Measurements from ENCODE around the gene FEM1A.
"Not testable (repeated sequence)": the region's sequence is repeated elsewhere in the genome, so short reads cannot be mapped to it uniquely, and the experiment has no call there.

FEM1A gene

GRCh38 chr19:4843647-4843965 is 52.1 kb downstream of the FEM1A start:
- Histone ChIP-seq H3K36me3 (replicated peaks; ENCODE audit: low read depth, low read length) (peaks cover 29% of the 10 kb centered on the region), H3K4me1 (ENCODE audit: low read length) (peaks cover 28% of the 10 kb centered on the region), H3K4me3 (ENCODE audit: low read length) (no peak overlapping the region), H3K27me3 (ENCODE audit: low read depth, low read length) (no peaks in the 10 kb centered on the region), H3K79me2 (ENCODE audit: low read length) (no peaks in the 10 kb centered on the region), H3K9me3 (ENCODE audit: insufficient read depth, low read length) (no peaks in the 10 kb centered on the region), H3K9ac (ENCODE audit: low read length) (no peak overlapping the region), H3K27ac (ENCODE audit: low read length) (no peak overlapping the region), H2AFZ (ENCODE audit: low read depth, low read length) (no peak overlapping the region), H4K20me1 (ENCODE audit: insufficient read depth, low read length) (no peaks in the 10 kb centered on the region), H3K4me2 (ENCODE audit: low read length) (no peak overlapping the region)
- no peak for TF ChIP-seq EZH2phosphoT487 (IDR thresholded peaks at IDR 0.05; ENCODE audit: low read depth)

- no peak for TF ChIP-seq EZH2phosphoT487 (IDR thresholded peaks at IDR 0.05; ENCODE audit: low read depth)
- no peak for TF ChIP-seq CTCF (IDR thresholded peaks at IDR 0.05; ENCODE audit: low read depth, low read length)
- Histone ChIP-seq H3K9me3 (ENCODE audit: insufficient read depth, low read length) (no peaks in the 10 kb centered on the region), H3K79me2 (ENCODE audit: low read length) (no peaks in the 10 kb centered on the region), H3K4me1 (ENCODE audit: low read length) (peaks cover 28% of the 10 kb centered on the region), H3K27ac (ENCODE audit: low read length) (no peak overlapping the region), H3K4me3 (ENCODE audit: low read length) (no peak overlapping the region), H2AFZ (ENCODE audit: low read depth, low read length) (no peak overlapping the region), H3K27me3 (ENCODE audit: low read depth, low read length) (no peaks in the 10 kb centered on the region), H3K9ac (ENCODE audit: low read length) (no peak overlapping the region), H3K36me3 (replicated peaks; ENCODE audit: low read depth, low read length) (peaks cover 20% of the 10 kb centered on the region), H4K20me1 (ENCODE audit: insufficient read depth, low read length) (no peaks in the 10 kb centered on the region), H3K4me2 (ENCODE audit: low read length) (no peak overlapping the region)
These were observed 53.0 kb downstream of the FEM1A start for GRCh38 chr19:4844348-4845179.

DNA sequence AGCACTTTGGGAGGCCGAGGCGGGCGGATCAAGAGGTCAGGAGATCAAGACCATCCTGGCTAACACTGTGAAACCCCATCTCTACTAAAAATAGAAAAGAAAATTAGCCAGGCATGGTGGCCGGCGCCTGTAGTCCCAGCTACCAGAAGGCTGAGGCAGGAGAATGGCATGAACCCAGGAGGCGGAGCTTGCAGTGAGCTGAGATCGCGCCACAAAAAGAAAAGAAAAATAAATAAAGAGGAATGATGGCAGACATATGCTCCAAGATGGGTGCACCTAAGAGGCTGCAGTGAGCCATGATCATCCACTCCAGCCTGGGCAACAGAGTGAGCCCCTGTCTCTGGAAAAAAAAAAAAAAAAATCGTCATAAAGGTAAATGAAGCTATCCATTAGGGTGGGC is 54.4 kb downstream of the FEM1A start:
- not testable (repeated sequence) for H4K20me1 ChIP-seq (ENCODE audit: insufficient read depth, low read length); H3K27me3 ChIP-seq (ENCODE audit: low read depth, low read length); H3K79me2 ChIP-seq (ENCODE audit: low read length); H3K4me2 ChIP-seq (ENCODE audit: low read length); H2AFZ ChIP-seq (ENCODE audit: low read depth, low read length); H3K9ac ChIP-seq (ENCODE audit: low read length); H3K9me3 ChIP-seq (ENCODE audit: insufficient read depth, low read length); H3K27ac ChIP-seq (ENCODE audit: low read length); H3K4me3 ChIP-seq (ENCODE audit: low read length)
- H3K36me3 ChIP-seq (replicated peaks; ENCODE audit: low read depth, low read length) = peaks cover 23% of the 10 kb centered on the region
- peaks cover 27% of the 10 kb centered on the region for H3K4me1 ChIP-seq (ENCODE audit: low read length)

GRCh38 chr19:4847190-4847973 is 55.8 kb downstream of the FEM1A start:
- Histone ChIP-seq H3K79me2 (ENCODE audit: low read length) (no peaks in the 10 kb centered on the region), H3K4me1 (ENCODE audit: low read length) (peaks cover 35% of the 10 kb centered on the region), H3K9ac (ENCODE audit: low read length) (no peak overlapping the region), H3K4me3 (ENCODE audit: low read length) (no peak overlapping the region), H3K27ac (ENCODE audit: low read length) (no peak overlapping the region), H3K9me3 (ENCODE audit: insufficient read depth, low read length) (no peaks in the 10 kb centered on the region), H4K20me1 (ENCODE audit: insufficient read depth, low read length) (no peaks in the 10 kb centered on the region), H3K27me3 (ENCODE audit: low read depth, low read length) (no peaks in the 10 kb centered on the region), H2AFZ (ENCODE audit: low read depth, low read length) (no peak overlapping the region), H3K36me3 (replicated peaks; ENCODE audit: low read depth, low read length) (peaks cover 20% of the 10 kb centered on the region), H3K4me2 (ENCODE audit: low read length) (no peak overlapping the region)
- TF ChIP-seq CTCF (IDR thresholded peaks at IDR 0.05; ENCODE audit: low read depth, low read length) (no peak), EZH2phosphoT487 (IDR thresholded peaks at IDR 0.05; ENCODE audit: low read depth) (no peak)

GRCh38 chr19:4849019-4849418 is 57.5 kb downstream of the FEM1A start:
- H3K79me2 ChIP-seq (ENCODE audit: low read length) = no peaks in the 10 kb centered on the region
- H3K9me3 ChIP-seq (ENCODE audit: insufficient read depth, low read length) = no peaks in the 10 kb centered on the region
- no peak overlapping the region for H3K4me2 ChIP-seq (ENCODE audit: low read length)
- no peaks in the 10 kb centered on the region for H3K27me3 ChIP-seq (ENCODE audit: low read depth, low read length)
- no peak overlapping the region for H3K27ac ChIP-seq (ENCODE audit: low read length)
- peaks cover 15% of the 10 kb centered on the region for H3K36me3 ChIP-seq (replicated peaks; ENCODE audit: low read depth, low read length)
- H3K4me3 ChIP-seq (ENCODE audit: low read length) = no peak overlapping the region
- TF ChIP-seq EZH2phosphoT487 (IDR thresholded peaks at IDR 0.05; ENCODE audit: low read depth) (no peak), CTCF (IDR thresholded peaks at IDR 0.05; ENCODE audit: low read depth, low read length) (no peak)
- H3K9ac ChIP-seq (ENCODE audit: low read length) = no peak overlapping the region
- peaks cover 30% of the 10 kb centered on the region for H3K4me1 ChIP-seq (ENCODE audit: low read length)
- no peak overlapping the region for H2AFZ ChIP-seq (ENCODE audit: low read depth, low read length)
- no peaks in the 10 kb centered on the region for H4K20me1 ChIP-seq (ENCODE audit: insufficient read depth, low read length)

Measured in OCI-LY3 (cell line).